ENCODE results near the gene CIAO2B. TPM values are rescaled to one million over a fixed set of nuclear protein-coding genes. Genes with fewer than 3 reads are reported as not detected.

The CIAO2B gene
- total and polyA plus RNA-seq, 2 donors (not counting 3 experiments of a cell fraction or from before 2014, with no cell fraction given), result 78.7 to 314 TPM

- no TSS peak for BruUV-seq (replicated peaks)
- dilution Hi-C loops (cut with MboI; ENCODE audit: extremely low pct_ligation_motif_present, low sequenced_read_pairs), result no loop called here
- FAIRE-seq, result no peak
- Histone ChIP-seq H3K9me3 (replicated peaks; ENCODE audit: control insufficient read depth, insufficient read depth, low read length) (no peaks in the 10 kb centered on the region), H2AFZ (ENCODE audit: low read depth, low read length) (no peak overlapping the region), H3K36me3 (ENCODE audit: control insufficient read depth in 2 of 2, extremely low read depth in 1 of 2, insufficient read depth in 2 of 2, low read length in 2 of 2) (no peaks in the 10 kb centered on the region), H3K27me3 (ENCODE audit: control insufficient read depth in 2 of 2, insufficient read depth in 2 of 2, low read length in 2 of 2) (peaks cover 8 to 19% of the 10 kb centered on the region in 2 experiments), H3K79me2 (ENCODE audit: control insufficient read depth, insufficient read depth, low read length) (no peaks in the 10 kb centered on the region), H3K4me1 (ENCODE audit: control insufficient read depth, extremely low read depth, insufficient read depth, low read length) (no peaks in the 10 kb centered on the region), H3K4me3 (replicated peaks in 1 of 3; ENCODE audit: insufficient read depth in 1 of 3, low read depth in 1 of 3, low read length in 3 of 3) (no peak overlapping the region), H3K4me2 (ENCODE audit: insufficient read depth, low read length) (no peak overlapping the region), H3K27ac (ENCODE audit: insufficient read depth, low read depth, low read length) (no peak overlapping the region), H3K9me1 (replicated peaks; ENCODE audit: control insufficient read depth, extremely low read depth, insufficient read depth, low read length) (no peaks in the 10 kb centered on the region), H4K20me1 (replicated peaks; ENCODE audit: control insufficient read depth, extremely low read depth, insufficient read depth, low read length) (no peaks in the 10 kb centered on the region), H3K9ac (replicated peaks; ENCODE audit: extremely low read depth, insufficient read depth, low read length) (no peak overlapping the region)
- POLR2A ChIA-PET, result no interaction called here
- DNase-seq (ENCODE audit: low read depth, low spot score), result no peak
- TF ChIP-seq JUN (IDR thresholded peaks at IDR 0.05; ENCODE audit: borderline replicate concordance, insufficient read depth, insufficient read length, low read depth) (no peak), FOS (IDR thresholded peaks at IDR 0.05; ENCODE audit: borderline replicate concordance, insufficient read depth, low read length) (no peak), POLR2A (IDR thresholded peaks at IDR 0.05; ENCODE audit: low read depth, low read length) (no peak), MAX (IDR thresholded peaks at IDR 0.05; ENCODE audit: insufficient read depth, insufficient read length) (no peak), EZH2 (IDR thresholded peaks at IDR 0.05; ENCODE audit: borderline replicate concordance, low read depth, low read length, severe bottlenecking) (no peak), POLR2AphosphoS5 (IDR thresholded peaks at IDR 0.05; ENCODE audit: insufficient read depth, low read depth, low read length) (no peak), GATA2 (IDR thresholded peaks at IDR 0.05; ENCODE audit: insufficient read depth, insufficient read length, low read depth, low read length) (no peak), MYC (IDR thresholded peaks at IDR 0.05; ENCODE audit: low read depth, low read length) (no peak), CTCF (IDR thresholded peaks at IDR 0.05; ENCODE audit: extremely low read depth in 1 of 2, insufficient read depth in 1 of 2, low read depth in 1 of 2, low read length in 2 of 2) (no peak)
- intact Hi-C loops (cut with micrococcal nuclease), result no loop called here
- CTCF ChIA-PET, result interaction anchor here (0.7 to 1.0 kb wide), 3 partner anchors 10 to 28 kb away, joined by 3 to 4 read pairs (median 3); no protein-coding TSS in a partner anchor
These were observed 17.7 kb downstream of the CIAO2B start for GRCh38 chr16:66916518-66916917.
